Coronary artery (tissue), 2 donors: ENCODE data around the gene STAG1.
"Not testable (repeated sequence)": the region's sequence is repeated elsewhere in the genome, so short reads cannot be mapped to it uniquely, and the experiment has no call there.

Experiments
- DNase-seq: peaks from one replicate; pipeline ENCODE4 v3.0.0-alpha.2; 2017; ENCODE audit warnings: low spot score
- H3K27ac ChIP-seq, 2 donors: fragments of 200-600 bp; sonication (generic); one replicate each; pipeline ENCODE4 v1.5.1; 2016 to 2019
- H3K4me3 ChIP-seq: fragments of 200-600 bp; sonication (generic); 2 replicates; pipeline ENCODE4 v1.5.1; 2016; ENCODE audit warnings: mild to moderate bottlenecking, moderate library complexity
- TF ChIP-seq, protein P1 (sequence below): fragments of 200-600 bp; sonication (generic); IDR thresholded peaks from one replicate; pipeline ENCODE4 v1.5.1; 2019; ENCODE audit warnings: antibody characterized with exemption

STAG1 gene

DNA sequence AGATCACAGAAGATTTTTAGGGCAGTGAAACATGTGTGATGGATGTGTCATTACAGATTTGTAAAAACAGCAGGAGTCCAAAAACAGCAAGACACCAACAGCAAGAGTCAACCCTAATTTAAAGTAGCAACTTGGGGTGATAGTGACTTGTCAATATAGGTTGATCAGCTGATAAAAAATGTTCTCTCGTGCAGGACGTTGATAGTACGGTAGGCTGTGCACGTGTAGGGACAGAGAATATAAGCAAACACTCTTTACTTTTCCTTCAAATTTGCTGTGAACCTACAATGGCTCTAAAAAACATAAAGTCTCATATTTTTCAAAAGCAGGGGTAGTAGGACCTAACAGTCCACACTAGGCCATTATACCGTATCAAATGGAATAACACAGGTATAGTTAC is 120.8 kb downstream of the STAG1 start:
- TF ChIP-seq, protein P1, sequence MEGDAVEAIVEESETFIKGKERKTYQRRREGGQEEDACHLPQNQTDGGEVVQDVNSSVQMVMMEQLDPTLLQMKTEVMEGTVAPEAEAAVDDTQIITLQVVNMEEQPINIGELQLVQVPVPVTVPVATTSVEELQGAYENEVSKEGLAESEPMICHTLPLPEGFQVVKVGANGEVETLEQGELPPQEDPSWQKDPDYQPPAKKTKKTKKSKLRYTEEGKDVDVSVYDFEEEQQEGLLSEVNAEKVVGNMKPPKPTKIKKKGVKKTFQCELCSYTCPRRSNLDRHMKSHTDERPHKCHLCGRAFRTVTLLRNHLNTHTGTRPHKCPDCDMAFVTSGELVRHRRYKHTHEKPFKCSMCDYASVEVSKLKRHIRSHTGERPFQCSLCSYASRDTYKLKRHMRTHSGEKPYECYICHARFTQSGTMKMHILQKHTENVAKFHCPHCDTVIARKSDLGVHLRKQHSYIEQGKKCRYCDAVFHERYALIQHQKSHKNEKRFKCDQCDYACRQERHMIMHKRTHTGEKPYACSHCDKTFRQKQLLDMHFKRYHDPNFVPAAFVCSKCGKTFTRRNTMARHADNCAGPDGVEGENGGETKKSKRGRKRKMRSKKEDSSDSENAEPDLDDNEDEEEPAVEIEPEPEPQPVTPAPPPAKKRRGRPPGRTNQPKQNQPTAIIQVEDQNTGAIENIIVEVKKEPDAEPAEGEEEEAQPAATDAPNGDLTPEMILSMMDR, result no peak
- H3K27ac ChIP-seq, result no peak overlapping the region
- no peak for DNase-seq
- H3K4me3 ChIP-seq, result no peak overlapping the region

DNA sequence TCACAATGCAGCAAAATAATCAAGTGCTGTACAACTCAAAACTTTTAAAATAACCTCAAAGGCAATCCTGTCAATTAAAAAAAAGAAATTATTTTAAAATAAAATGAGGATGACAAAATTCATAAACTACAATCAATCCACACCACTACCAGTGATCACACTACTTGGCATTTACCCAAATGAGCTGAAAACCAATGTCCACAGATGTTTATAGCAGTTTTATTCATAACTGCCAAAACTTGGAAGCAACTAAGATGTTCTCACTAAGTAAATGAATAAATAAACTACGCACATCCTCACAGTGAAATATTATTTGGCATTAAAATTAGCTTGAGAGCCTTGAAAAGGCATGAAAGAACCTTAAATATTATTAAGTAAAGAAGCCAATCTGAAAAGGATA is 121.3 kb downstream of the STAG1 start:
- Histone ChIP-seq H3K4me3 (no peak overlapping the region), H3K27ac (no peak overlapping the region)
- no peak for DNase-seq
- TF ChIP-seq, protein P1, result no peak

DNA sequence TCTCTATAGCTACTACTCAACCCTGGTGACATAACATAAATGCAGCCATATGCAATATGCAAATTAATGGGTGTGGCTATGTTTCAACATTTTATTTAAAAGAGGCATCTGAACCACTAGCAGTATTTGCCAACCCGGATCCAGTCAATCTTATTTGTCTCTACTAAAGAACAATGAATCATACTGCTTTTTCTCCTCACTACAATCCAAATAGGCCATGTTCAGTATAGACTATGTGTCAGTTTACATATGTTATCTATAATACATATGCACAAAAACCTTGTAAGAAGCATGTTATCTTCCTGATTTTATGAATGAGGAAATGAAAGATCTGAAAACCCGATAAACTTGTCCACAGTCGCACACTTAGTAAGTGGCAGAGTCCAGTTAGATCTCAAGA is 125.7 kb downstream of the STAG1 start:
- TF ChIP-seq, protein P1, result no peak
- Histone ChIP-seq H3K27ac (no peak overlapping the region), H3K4me3 (no peak overlapping the region)
- no peak for DNase-seq

DNA sequence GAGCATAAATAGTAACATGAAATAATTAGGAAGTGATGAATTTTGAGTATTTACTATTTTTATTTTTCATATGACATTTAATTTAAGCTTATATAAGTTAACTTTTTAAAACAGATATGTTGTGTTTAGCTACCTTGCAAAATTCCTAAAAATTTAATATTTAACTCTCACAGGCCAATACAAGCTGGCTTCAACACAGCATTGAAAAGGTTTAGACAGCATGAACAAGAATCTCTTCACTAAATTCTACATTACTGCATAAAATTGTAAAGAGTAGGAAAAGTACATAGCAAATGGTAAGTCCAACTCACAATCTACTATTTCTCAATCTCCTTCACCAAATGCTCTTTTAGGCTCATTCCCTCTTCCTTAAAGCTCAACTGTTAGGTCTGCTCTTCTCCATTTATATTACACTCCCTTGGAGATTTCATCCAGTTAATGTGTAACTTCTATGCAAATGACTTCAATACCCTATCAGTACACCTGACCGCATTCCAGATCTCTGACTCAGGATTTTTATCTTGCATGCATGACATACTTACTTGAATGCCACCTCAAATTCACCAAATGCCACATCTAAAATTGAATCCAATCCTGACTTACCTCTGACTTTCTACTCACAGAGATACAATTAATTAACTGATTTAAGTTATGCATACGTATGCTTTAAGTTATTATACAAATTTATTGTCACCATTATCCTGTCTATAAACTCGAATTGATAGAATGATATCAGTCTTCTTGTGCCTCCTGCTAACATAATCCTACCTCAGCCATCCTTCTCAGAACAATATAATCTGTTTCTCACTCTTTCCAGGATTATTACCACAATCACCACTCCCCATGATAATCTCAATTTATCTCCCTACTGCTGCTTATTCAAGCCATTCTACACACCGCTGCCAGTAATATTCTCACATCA is 127.0 kb downstream of the STAG1 start:
- no peak for DNase-seq
- Histone ChIP-seq H3K27ac (no peak overlapping the region), H3K4me3 (no peak overlapping the region)

DNA sequence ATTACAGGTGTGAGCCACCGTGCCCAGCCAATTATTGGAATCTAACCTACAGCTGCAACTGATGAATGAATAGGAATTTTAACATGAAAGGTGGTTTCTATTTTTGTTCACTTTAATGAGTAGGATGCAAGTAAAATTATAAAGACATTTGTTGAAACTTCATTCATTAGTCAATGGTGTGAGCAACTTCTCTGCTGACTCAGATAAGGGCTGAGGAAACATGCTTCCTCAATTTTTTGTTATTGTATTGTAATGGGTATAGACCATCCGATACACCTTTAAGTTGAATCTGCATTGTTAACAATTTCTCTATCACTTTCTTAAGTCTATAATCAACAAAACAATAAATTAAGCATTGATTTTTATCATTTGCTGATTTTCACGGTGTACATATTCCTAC is 127.8 kb downstream of the STAG1 start:
- DNase-seq, result no peak
- no peak overlapping the region for H3K27ac ChIP-seq
- no peak overlapping the region for H3K4me3 ChIP-seq
- TF ChIP-seq, protein P1, result no peak

More for the DNA sequence above, 127.0 kb downstream of the STAG1 start:
- TF ChIP-seq, protein P1, result no peak

DNA sequence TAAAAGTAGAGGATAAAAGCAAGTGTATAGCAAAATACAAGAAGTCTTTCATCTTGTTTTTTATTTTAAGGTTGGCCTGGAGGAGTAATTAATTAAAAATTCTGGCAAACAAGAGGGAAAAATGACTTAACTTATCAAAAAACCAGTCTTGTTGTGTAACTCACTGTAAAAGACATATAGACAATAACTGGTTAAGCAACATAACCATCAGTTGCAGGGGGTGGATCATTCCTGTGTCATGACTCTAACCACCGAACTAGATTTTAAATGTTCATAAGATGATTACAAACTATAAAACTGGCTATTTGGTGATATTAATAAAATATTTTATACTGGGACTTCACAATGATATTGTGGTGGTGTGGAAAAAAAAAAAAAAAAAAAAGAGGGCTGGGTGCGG is 130.6 kb downstream of the STAG1 start:
- Histone ChIP-seq H3K4me3 (no peak overlapping the region), H3K27ac (no peak overlapping the region)
- no peak for DNase-seq
- TF ChIP-seq, protein P1, result no peak

DNA sequence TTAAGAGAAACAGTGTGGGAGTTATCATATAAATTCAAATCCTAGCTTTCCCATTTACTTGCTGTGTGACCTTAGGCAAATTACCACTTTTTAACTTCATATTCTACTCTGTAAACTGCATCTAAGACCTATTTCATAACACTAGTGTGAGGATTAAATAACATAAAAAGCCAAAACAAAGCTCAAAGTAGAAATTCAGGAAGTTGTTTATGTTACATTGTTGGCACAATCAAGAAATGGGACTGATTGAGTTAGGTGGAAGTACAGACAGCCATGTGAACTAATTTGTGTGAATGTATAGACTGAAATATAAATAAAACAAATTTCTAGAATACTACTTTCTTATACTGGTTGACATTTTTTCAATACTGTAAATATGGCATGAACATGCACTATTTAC is 131.7 kb downstream of the STAG1 start:
- no peak for DNase-seq
- Histone ChIP-seq H3K27ac (no peak overlapping the region), H3K4me3 (no peak overlapping the region)
- TF ChIP-seq, protein P1, result no peak

DNA sequence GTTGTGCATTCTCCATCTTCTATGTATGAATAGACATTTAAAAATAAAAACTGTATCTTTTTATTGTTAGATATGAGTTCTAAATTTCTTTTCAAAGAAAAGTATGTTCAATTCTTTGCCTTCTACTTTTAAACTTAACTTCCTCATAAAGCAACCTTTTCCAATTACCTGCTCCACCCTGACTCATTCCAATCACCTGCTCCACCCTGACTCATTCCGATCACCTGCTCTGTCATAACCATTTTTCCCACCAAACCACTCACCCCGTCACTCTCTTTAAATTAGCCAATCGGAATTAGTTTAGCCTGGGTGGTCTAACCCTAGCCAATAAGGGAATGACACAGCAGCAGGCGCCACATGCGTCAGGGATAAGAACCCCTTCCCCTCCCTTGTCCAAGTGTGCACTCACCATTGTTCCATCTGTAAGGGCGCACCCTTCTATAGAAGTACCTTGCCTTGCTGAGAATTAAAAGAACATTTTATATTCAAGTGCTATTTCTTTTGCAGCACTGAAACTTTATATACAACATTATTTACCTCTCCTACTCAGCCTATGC is 134.1 kb downstream of the STAG1 start:
- not testable (repeated sequence) for DNase-seq, H3K27ac ChIP-seq

More for the DNA sequence above, 134.1 kb downstream of the STAG1 start:
- H3K4me3 ChIP-seq, result not testable (repeated sequence)
